Esophagus muscularis mucosa (tissue), 3 donors: Measurements from ENCODE around the gene MCF2L2.

Experiments
- POLR2AphosphoS5 ChIP-seq, 2 donors: sonication (generic); formaldehyde crosslinking; IDR thresholded peaks; one replicate each; pipeline ENCODE4 v1.6.1; 2017; ENCODE audit warnings: antibody characterized with exemption in 2 of 2
- TF ChIP-seq, protein P1 (sequence below), 3 experiments: fragments of 200-600 bp in 2 of 3; fragments of 450-650 bp in 1 of 3; sonication (generic) in 2 of 3; IDR thresholded peaks; one replicate each; pipeline ENCODE4 v1.5.1; 2017 to 2019; ENCODE audit warnings: antibody characterized with exemption in 3 of 3, mild to moderate bottlenecking in 2 of 3, moderate library complexity in 1 of 3

DNA sequence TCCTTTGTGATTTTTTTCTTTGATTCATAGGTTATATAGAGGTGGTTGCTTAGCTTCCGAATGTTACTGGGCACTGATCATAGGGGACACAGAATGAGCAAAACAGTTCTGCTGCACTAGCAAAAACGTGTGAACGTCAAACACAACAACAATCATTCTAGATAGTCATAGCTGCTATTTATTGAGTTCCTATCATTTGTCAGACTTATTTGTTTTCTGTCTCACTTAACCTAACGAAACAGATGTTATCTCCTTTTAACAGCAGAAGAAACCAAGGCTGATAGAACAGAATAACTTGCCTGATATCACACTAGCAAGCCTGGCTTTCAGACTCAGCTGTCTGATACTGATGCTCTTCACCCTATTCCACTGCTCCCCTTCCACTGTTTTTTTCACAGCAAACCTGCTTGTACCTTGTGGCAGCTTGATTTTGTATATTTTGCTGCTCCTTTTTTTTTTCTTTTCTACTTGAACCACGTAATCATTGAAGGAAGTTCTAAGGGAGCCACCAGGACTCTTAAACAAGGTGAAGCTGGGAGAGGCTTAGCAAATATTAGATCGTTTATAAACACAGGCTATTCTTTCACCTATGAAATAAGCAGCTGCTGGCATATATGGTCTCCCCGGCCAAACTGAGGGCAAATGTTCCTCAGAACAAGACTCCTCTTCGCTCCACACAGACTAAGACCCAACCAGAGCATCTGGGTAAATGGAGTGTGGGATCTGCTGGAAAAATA is 78.8 kb downstream of the MCF2L2 start:
- TF ChIP-seq, protein P1, sequence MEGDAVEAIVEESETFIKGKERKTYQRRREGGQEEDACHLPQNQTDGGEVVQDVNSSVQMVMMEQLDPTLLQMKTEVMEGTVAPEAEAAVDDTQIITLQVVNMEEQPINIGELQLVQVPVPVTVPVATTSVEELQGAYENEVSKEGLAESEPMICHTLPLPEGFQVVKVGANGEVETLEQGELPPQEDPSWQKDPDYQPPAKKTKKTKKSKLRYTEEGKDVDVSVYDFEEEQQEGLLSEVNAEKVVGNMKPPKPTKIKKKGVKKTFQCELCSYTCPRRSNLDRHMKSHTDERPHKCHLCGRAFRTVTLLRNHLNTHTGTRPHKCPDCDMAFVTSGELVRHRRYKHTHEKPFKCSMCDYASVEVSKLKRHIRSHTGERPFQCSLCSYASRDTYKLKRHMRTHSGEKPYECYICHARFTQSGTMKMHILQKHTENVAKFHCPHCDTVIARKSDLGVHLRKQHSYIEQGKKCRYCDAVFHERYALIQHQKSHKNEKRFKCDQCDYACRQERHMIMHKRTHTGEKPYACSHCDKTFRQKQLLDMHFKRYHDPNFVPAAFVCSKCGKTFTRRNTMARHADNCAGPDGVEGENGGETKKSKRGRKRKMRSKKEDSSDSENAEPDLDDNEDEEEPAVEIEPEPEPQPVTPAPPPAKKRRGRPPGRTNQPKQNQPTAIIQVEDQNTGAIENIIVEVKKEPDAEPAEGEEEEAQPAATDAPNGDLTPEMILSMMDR (IDR thresholded peaks at IDR 0.05): no peak
- no peak for TF ChIP-seq POLR2AphosphoS5 (IDR thresholded peaks at IDR 0.05)
